Caco-2 (cell line): Measurements from ENCODE around the gene GPBP1. TPM values are rescaled to one million over a fixed set of nuclear protein-coding genes. Genes with fewer than 3 reads are reported as not detected.

Experiments
- BruUV-seq: library from RNA; stranded (reverse); fragments of 400-500 nt; replicated peaks from 2 replicates; lab custom pipeline; 2021; lab: Mats Ljungman, UMichigan
- CTCF ChIA-PET: fragments of 300-600 bp; sonication (Branson Sonifier 250); formaldehyde crosslinking; loops from one replicate; lab custom pipeline; 2022; ENCODE audit warnings: antibody characterized with exemption; lab: Charles Lee
- POLR2A ChIA-PET: fragments of 300-600 bp; sonication (Branson Sonifier 250); formaldehyde crosslinking; loops from one replicate; lab custom pipeline; 2022; ENCODE audit warnings: antibody characterized with exemption; lab: Charles Lee
- DNase-seq, 2 experiments: peaks; one replicate each; pipeline versions ENCODE4 v3.0.0 to v3.0.0-alpha.2; 2020 to 2022
- H3K27me3 ChIP-seq: replicated peaks from 2 replicates; pipeline ENCODE4 v1.6.0; 2011; ENCODE audit warnings: low read length; ENCODE audit not compliant: control insufficient read depth, insufficient read depth
- H3K36me3 ChIP-seq: 2 replicates; pipeline ENCODE4 v1.5.1; 2011; ENCODE audit warnings: low read length; ENCODE audit not compliant: control insufficient read depth, insufficient read depth
- H3K4me1 ChIP-seq: fragments of 250-450 bp; sonication (Bioruptor Pico); 2 replicates; pipeline ENCODE4 v1.5.1; 2020; ENCODE audit warnings: mild to moderate bottlenecking
- H3K4me3 ChIP-seq: 2 replicates; pipeline ENCODE4 v1.5.1; 2011; ENCODE audit warnings: low read depth, mild to moderate bottlenecking, control low read depth, low read length
- H3K9me3 ChIP-seq: fragments of 250-450 bp; sonication (Bioruptor Pico); 2 replicates; pipeline ENCODE4 v1.5.1; 2020; ENCODE audit warnings: mild to moderate bottlenecking, moderate library complexity
- H3K27ac Mint-ChIP-seq: one replicate; pipeline ENCODE4 v1.8.0; 2022; ENCODE audit warnings: mixed read lengths; ENCODE audit not compliant: unreplicated experiment
- H3K27me3 Mint-ChIP-seq: one replicate; pipeline ENCODE4 v1.8.0; 2022; ENCODE audit warnings: mixed read lengths; ENCODE audit not compliant: insufficient read depth, unreplicated experiment
- H3K36me3 Mint-ChIP-seq: one replicate; pipeline ENCODE4 v1.8.0; 2022; ENCODE audit warnings: mild to moderate bottlenecking, mixed read lengths; ENCODE audit not compliant: insufficient read depth, unreplicated experiment
- H3K4me1 Mint-ChIP-seq: one replicate; pipeline ENCODE4 v1.8.0; 2022; ENCODE audit warnings: low read depth, mixed read lengths; ENCODE audit not compliant: unreplicated experiment
- H3K4me3 Mint-ChIP-seq: one replicate; pipeline ENCODE4 v1.8.0; 2022; ENCODE audit warnings: mild to moderate bottlenecking, moderate library complexity, mixed read lengths; ENCODE audit not compliant: unreplicated experiment
- H3K9me3 Mint-ChIP-seq: one replicate; pipeline ENCODE4 v1.8.0; 2022; ENCODE audit warnings: mixed read lengths; ENCODE audit not compliant: unreplicated experiment
- intact Hi-C: fragments of 100-400 bp; cut with micrococcal nuclease; formaldehyde crosslinking; loops from one replicate; pipeline ENCODE4 v1.10.0; 2022; ENCODE audit not compliant: unreplicated experiment
- total RNA-seq: library from RNA; stranded (reverse); gene quantifications from 2 replicates; pipeline ENCODE4 v1.2.3, GENCODE V29; 2022
- TF ChIP-seq, protein P1 (sequence below), 2 experiments: fragments of 200-600 bp in 1 of 2; IDR thresholded peaks; 1 replicate in 1 of 2; 2 replicates in 1 of 2; pipeline versions ENCODE4 v1.5.1 to v1.8.0; 2011 to 2022; ENCODE audit warnings: antibody characterized with exemption in 1 of 2, control low read depth in 1 of 2, inconsistent platforms in 1 of 2, low read depth in 1 of 2, low read length in 1 of 2, mild to moderate bottlenecking in 1 of 2, moderate library complexity in 1 of 2; ENCODE audit not compliant: insufficient read depth in 1 of 2, severe bottlenecking in 1 of 2, unreplicated experiment in 1 of 2

Gene GPBP1
- total RNA-seq, 1 experiment from 2014 or later, result 100 TPM

DNA sequence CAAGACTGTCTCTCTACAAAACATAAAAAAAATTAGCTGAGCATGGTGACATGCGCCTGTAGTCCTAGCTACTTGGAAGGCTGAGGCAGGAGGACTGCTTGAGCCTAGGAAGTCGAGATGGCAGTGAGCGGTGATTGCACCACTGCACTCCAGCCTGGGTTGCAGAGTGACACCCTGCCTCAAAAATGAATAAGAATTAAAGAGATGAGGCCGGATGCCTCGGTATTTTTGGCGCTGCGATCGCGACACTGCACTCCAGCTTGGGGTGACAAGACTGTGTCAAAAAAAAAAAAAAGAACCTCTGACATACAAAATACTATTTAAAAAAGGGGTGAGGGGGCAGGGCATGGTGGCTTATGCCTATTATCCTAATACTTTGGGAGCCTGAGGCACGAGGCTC lies 7.3 kb downstream of the GPBP1 start:
- peaks cover 7% of the 10 kb centered on the region for H3K4me1 Mint-ChIP-seq
- Histone ChIP-seq H3K9me3 (no peaks in the 10 kb centered on the region), H3K36me3 (no peaks in the 10 kb centered on the region; the same call in 1 of the 2 replicates), H3K4me3 (no peak overlapping the region), H3K27me3 (no peaks in the 10 kb centered on the region), H3K4me1 (peaks cover 16% of the 10 kb centered on the region)
- no peak overlapping the region for H3K27ac Mint-ChIP-seq
- no TSS peak for BruUV-seq
- intact Hi-C loops, result no loop called here
- POLR2A ChIA-PET, result interaction anchor here (0.6 kb wide), 1 partner anchor 929 kb away, joined by 3 read pairs; no protein-coding TSS in a partner anchor
- no peak overlapping the region for H3K4me3 Mint-ChIP-seq
- H3K9me3 Mint-ChIP-seq, result no peaks in the 10 kb centered on the region
- CTCF ChIA-PET, result no interaction called here
- peaks cover 84% of the 10 kb centered on the region for H3K36me3 Mint-ChIP-seq
- H3K27me3 Mint-ChIP-seq, result no peaks in the 10 kb centered on the region
- TF ChIP-seq, protein P1, sequence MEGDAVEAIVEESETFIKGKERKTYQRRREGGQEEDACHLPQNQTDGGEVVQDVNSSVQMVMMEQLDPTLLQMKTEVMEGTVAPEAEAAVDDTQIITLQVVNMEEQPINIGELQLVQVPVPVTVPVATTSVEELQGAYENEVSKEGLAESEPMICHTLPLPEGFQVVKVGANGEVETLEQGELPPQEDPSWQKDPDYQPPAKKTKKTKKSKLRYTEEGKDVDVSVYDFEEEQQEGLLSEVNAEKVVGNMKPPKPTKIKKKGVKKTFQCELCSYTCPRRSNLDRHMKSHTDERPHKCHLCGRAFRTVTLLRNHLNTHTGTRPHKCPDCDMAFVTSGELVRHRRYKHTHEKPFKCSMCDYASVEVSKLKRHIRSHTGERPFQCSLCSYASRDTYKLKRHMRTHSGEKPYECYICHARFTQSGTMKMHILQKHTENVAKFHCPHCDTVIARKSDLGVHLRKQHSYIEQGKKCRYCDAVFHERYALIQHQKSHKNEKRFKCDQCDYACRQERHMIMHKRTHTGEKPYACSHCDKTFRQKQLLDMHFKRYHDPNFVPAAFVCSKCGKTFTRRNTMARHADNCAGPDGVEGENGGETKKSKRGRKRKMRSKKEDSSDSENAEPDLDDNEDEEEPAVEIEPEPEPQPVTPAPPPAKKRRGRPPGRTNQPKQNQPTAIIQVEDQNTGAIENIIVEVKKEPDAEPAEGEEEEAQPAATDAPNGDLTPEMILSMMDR (IDR thresholded peaks at IDR 0.05; ENCODE audit: insufficient read depth in 1 of 2, low read depth in 1 of 2, low read length in 1 of 2, severe bottlenecking in 1 of 2, unreplicated experiment in 1 of 2), result no peak
- DNase-seq, result no peak

GRCh38 chr5:57184322-57184721 lies 10.5 kb downstream of the GPBP1 start:
- ChIA-PET POLR2A (no interaction called here), CTCF (no interaction called here)
- Histone ChIP-seq H3K4me1 (peaks cover 13% of the 10 kb centered on the region; the same call in 1 of the 2 replicates), H3K9me3 (no peaks in the 10 kb centered on the region), H3K4me3 (no peak overlapping the region), H3K36me3 (no peaks in the 10 kb centered on the region; the same call in none of the 2 replicates), H3K27me3 (no peaks in the 10 kb centered on the region)
- BruUV-seq, result no TSS peak
- TF ChIP-seq, protein P1 (IDR thresholded peaks at IDR 0.05; ENCODE audit: insufficient read depth in 1 of 2, low read depth in 1 of 2, low read length in 1 of 2, severe bottlenecking in 1 of 2, unreplicated experiment in 1 of 2), result peak; percentile 17 to 24
- intact Hi-C loops, result no loop called here
- H3K4me1 Mint-ChIP-seq, result peaks cover 7% of the 10 kb centered on the region
- no peaks in the 10 kb centered on the region for H3K27me3 Mint-ChIP-seq
- no peaks in the 10 kb centered on the region for H3K9me3 Mint-ChIP-seq
- DNase-seq, result peak in 1 of 2 experiments; percentile 38
- no peak overlapping the region for H3K4me3 Mint-ChIP-seq
- H3K36me3 Mint-ChIP-seq, result peaks cover 68% of the 10 kb centered on the region
- no peak overlapping the region for H3K27ac Mint-ChIP-seq

DNA sequence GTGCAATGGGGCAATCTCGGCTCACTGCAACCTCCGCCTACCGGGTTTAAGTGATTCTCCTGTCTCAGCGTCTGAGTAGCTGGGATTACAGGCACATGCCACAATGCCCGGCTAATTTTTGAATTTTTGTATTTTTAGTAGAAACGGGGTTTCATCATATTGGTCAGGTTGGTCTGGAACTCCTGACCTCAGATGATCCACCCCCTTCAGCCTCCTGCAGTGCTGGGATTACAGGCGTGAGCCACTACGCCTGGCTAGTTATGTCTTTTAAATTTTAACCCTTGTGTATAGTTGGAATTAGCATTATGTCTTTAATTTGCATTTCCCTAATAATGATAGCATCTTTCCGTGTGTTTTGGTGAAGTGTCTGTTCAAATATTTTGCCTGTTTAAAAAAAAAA lies 11.5 kb downstream of the GPBP1 start:
- Mint-ChIP-seq H3K9me3 (no peaks in the 10 kb centered on the region), H3K36me3 (peaks cover 58% of the 10 kb centered on the region), H3K4me3 (no peak overlapping the region), H3K27ac (no peak overlapping the region), H3K27me3 (no peaks in the 10 kb centered on the region), H3K4me1 (peaks cover 7% of the 10 kb centered on the region)
- no peak overlapping the region for H3K4me3 ChIP-seq
- intact Hi-C loops, result no loop called here
- DNase-seq, result no peak
- no TSS peak for BruUV-seq
- CTCF ChIA-PET, result no interaction called here
- no peaks in the 10 kb centered on the region for H3K27me3 ChIP-seq
- H3K4me1 ChIP-seq, result peaks cover 13% of the 10 kb centered on the region; the same call in 1 of the 2 replicates
- H3K36me3 ChIP-seq, result no peaks in the 10 kb centered on the region; the same call in none of the 2 replicates
- TF ChIP-seq, protein P1 (IDR thresholded peaks at IDR 0.05; ENCODE audit: insufficient read depth in 1 of 2, low read depth in 1 of 2, low read length in 1 of 2, severe bottlenecking in 1 of 2, unreplicated experiment in 1 of 2), result no peak
- H3K9me3 ChIP-seq, result no peaks in the 10 kb centered on the region
- POLR2A ChIA-PET, result no interaction called here
